Measurements from ENCODE around the gene CHRDL2. TPM values are rescaled to one million over a fixed set of nuclear protein-coding genes. Genes with fewer than 3 reads are reported as not detected.

Gene CHRDL2
- total RNA-seq, 3 donors from 2014 or later (not counting 1 experiment from before 2014, with no cell fraction given): not detected

GRCh38 chr11:74687237-74688023, 43.8 kb downstream of the CHRDL2 start:
- H3K27ac Mint-ChIP-seq: no peak overlapping the region
- H3K27me3 Mint-ChIP-seq (ENCODE audit: low read depth in 2 of 2): peaks cover 16 to 24% of the 10 kb centered on the region in 2 donors
- no peak for TF ChIP-seq CTCF (IDR thresholded peaks at IDR 0.05)

GRCh38 chr11:74686792-74687191, 44.4 kb downstream of the CHRDL2 start:
- intact Hi-C loops (cut with micrococcal nuclease): no loop called here
- 81% methylated on average over 4 of the region's 4 CpGs for WGBS (ENCODE audit: insufficient coverage)
- no peak overlapping the region for H3K4me3 Mint-ChIP-seq
- H3K4me1 ChIP-seq (ENCODE audit: control insufficient read depth, insufficient read depth, low read length): peaks cover 3% of the 10 kb centered on the region
- peaks cover 14% of the 10 kb centered on the region for H3K27me3 ChIP-seq (ENCODE audit: control insufficient read depth, insufficient read depth, low read length)
- TF ChIP-seq CTCF (IDR thresholded peaks at IDR 0.05): no peak
- no peak for DNase-seq
- H3K36me3 Mint-ChIP-seq: no peaks in the 10 kb centered on the region
- H3K9me3 ChIP-seq (ENCODE audit: control insufficient read depth, insufficient read depth, low read length): no peaks in the 10 kb centered on the region
- no peak overlapping the region for H3K4me3 ChIP-seq (ENCODE audit: low read length)
- no peak for ATAC-seq
- no peaks in the 10 kb centered on the region for H3K36me3 ChIP-seq (ENCODE audit: control insufficient read depth, insufficient read depth, low read length)
- H3K9me3 Mint-ChIP-seq: no peaks in the 10 kb centered on the region
- H3K27ac Mint-ChIP-seq: no peak overlapping the region
- peaks cover 23 to 24% of the 10 kb centered on the region in 2 donors for H3K27me3 Mint-ChIP-seq (ENCODE audit: low read depth in 2 of 2)
- H3K27ac ChIP-seq (ENCODE audit: low read length): no peak overlapping the region
- H3K4me1 Mint-ChIP-seq: no peaks in the 10 kb centered on the region

More at GRCh38 chr11:74687237-74688023, 43.8 kb downstream of the CHRDL2 start:
- H3K27ac ChIP-seq (ENCODE audit: low read length): no peak overlapping the region
- H3K4me3 ChIP-seq (ENCODE audit: low read length): no peak overlapping the region
- no peaks in the 10 kb centered on the region for H3K9me3 ChIP-seq (ENCODE audit: control insufficient read depth, insufficient read depth, low read length)
- Mint-ChIP-seq H3K4me3 (no peak overlapping the region), H3K4me1 (no peaks in the 10 kb centered on the region), H3K36me3 (no peaks in the 10 kb centered on the region), H3K9me3 (no peaks in the 10 kb centered on the region)
- WGBS (ENCODE audit: insufficient coverage): 77% methylated on average over 6 of the region's 6 CpGs
- DNase-seq (no peak), ATAC-seq (no peak)
- no peaks in the 10 kb centered on the region for H3K36me3 ChIP-seq (ENCODE audit: control insufficient read depth, insufficient read depth, low read length)
- peaks cover 3% of the 10 kb centered on the region for H3K4me1 ChIP-seq (ENCODE audit: control insufficient read depth, insufficient read depth, low read length)
- intact Hi-C loops (cut with micrococcal nuclease): no loop called here
- peaks cover 12% of the 10 kb centered on the region for H3K27me3 ChIP-seq (ENCODE audit: control insufficient read depth, insufficient read depth, low read length)

GRCh38 chr11:74685905-74686304, 45.3 kb downstream of the CHRDL2 start:
- Mint-ChIP-seq H3K4me1 (no peaks in the 10 kb centered on the region), H3K27ac (no peak overlapping the region), H3K36me3 (no peaks in the 10 kb centered on the region), H3K9me3 (no peaks in the 10 kb centered on the region), H3K4me3 (no peak overlapping the region), H3K27me3 (ENCODE audit: low read depth in 2 of 2) (peaks cover 24 to 26% of the 10 kb centered on the region in 2 donors)
- WGBS (ENCODE audit: insufficient coverage): 84% methylated on average over 3 of the region's 3 CpGs
- DNase-seq: no peak
- intact Hi-C loops (cut with micrococcal nuclease): no loop called here
- H3K36me3 ChIP-seq (ENCODE audit: control insufficient read depth, insufficient read depth, low read length): no peaks in the 10 kb centered on the region
- no peak for TF ChIP-seq CTCF (IDR thresholded peaks at IDR 0.05)
- ATAC-seq: no peak
- H3K4me3 ChIP-seq (ENCODE audit: low read length): no peak overlapping the region
- peaks cover 3% of the 10 kb centered on the region for H3K4me1 ChIP-seq (ENCODE audit: control insufficient read depth, insufficient read depth, low read length)
- H3K27me3 ChIP-seq (ENCODE audit: control insufficient read depth, insufficient read depth, low read length): peaks cover 14% of the 10 kb centered on the region
- H3K27ac ChIP-seq (ENCODE audit: low read length): no peak overlapping the region
- no peaks in the 10 kb centered on the region for H3K9me3 ChIP-seq (ENCODE audit: control insufficient read depth, insufficient read depth, low read length)

GRCh38 chr11:74685338-74685737, 45.9 kb downstream of the CHRDL2 start:
- no peak overlapping the region for H3K27ac ChIP-seq (ENCODE audit: low read length)
- H3K4me3 ChIP-seq (ENCODE audit: low read length): no peak overlapping the region
- intact Hi-C loops (cut with micrococcal nuclease): no loop called here
- no peak for ATAC-seq
- Mint-ChIP-seq H3K4me3 (no peak overlapping the region), H3K9me3 (no peaks in the 10 kb centered on the region), H3K36me3 (no peaks in the 10 kb centered on the region), H3K4me1 (no peaks in the 10 kb centered on the region), H3K27me3 (ENCODE audit: low read depth in 2 of 2) (peaks cover 24 to 26% of the 10 kb centered on the region in 2 donors), H3K27ac (no peak overlapping the region)
- H3K9me3 ChIP-seq (ENCODE audit: control insufficient read depth, insufficient read depth, low read length): no peaks in the 10 kb centered on the region
- no peak for TF ChIP-seq CTCF (IDR thresholded peaks at IDR 0.05)
- H3K36me3 ChIP-seq (ENCODE audit: control insufficient read depth, insufficient read depth, low read length): no peaks in the 10 kb centered on the region
- DNase-seq: no peak
- H3K4me1 ChIP-seq (ENCODE audit: control insufficient read depth, insufficient read depth, low read length): peaks cover 3% of the 10 kb centered on the region
- H3K27me3 ChIP-seq (ENCODE audit: control insufficient read depth, insufficient read depth, low read length): peaks cover 14% of the 10 kb centered on the region

Data from natural killer cell (primary cell).